GM21825 (cell line): ENCODE data around the gene POLR2C.

Source experiments
- ATAC-seq: cut with Tn5 transposase; IDR thresholded peaks from one replicate; pipeline ENCODE4 v1.9.1; 2021; ENCODE audit warnings: mild to moderate bottlenecking, moderate library complexity; ENCODE audit not compliant: unreplicated experiment

POLR2C gene

DNA sequence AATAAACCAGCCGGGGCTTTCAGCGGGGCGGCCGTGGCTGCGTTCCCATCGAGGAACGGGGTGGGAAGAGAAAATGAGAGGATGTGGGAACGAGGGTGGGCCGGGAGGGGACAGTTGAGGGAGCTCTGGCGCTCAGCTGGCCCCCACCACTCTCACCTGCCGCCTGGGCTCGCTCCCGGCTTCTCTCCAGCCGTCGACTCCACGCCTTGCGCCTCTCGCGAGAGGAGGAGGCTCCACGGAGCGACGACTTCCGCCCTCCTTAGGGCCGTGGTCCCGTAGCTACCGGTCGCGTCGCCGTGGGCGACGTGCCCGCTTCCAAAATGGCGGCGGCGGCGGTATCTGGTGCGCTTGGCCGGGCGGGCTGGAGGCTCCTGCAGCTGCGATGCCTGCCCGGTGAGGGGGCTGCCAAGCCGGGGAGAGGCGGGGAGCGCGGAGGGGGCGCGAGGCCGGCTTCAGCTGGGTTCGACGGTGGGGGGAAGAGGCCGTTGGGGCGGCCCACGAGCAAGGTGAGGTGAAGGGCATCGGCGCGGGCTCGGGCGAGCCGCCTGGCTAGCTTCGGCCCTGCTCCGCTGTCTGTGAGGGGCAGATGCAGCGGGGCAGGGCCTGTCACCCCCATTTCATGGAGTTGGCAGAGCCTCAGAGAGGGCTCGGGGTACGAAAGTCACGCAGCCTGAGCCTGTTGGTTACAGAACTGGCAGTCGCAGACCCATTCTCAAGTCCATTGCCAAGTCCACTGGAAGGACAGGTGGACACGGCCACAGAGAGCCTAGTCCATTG is 15.1 kb upstream of the POLR2C start, which contains the start of the genes CIAPIN1 and COQ9:
Gene CIAPIN1, minus strand, starts transcription at position 200 of the 777 bp plus-strand sequence. CDS start 6,457 bp downstream, outside the sequence.
Gene COQ9, plus strand, starts transcription at position 294 of the 777 bp plus-strand sequence. Its CDS starts 27 bp downstream, at position 321.
- peak; percentile 98 for ATAC-seq

- ATAC-seq, result no peak
Observed at GRCh38 chr16:57452021-57452420, 10.5 kb upstream of the POLR2C start.

GRCh38 chr16:57462978-57463362 is 491 bp downstream of the POLR2C start:
- no peak for ATAC-seq

GRCh38 chr16:57464523-57464922 is 2.0 kb downstream of the POLR2C start:
- no peak for ATAC-seq

GRCh38 chr16:57468346-57468745 is 5.9 kb downstream of the POLR2C start:
- no peak for ATAC-seq

DNA sequence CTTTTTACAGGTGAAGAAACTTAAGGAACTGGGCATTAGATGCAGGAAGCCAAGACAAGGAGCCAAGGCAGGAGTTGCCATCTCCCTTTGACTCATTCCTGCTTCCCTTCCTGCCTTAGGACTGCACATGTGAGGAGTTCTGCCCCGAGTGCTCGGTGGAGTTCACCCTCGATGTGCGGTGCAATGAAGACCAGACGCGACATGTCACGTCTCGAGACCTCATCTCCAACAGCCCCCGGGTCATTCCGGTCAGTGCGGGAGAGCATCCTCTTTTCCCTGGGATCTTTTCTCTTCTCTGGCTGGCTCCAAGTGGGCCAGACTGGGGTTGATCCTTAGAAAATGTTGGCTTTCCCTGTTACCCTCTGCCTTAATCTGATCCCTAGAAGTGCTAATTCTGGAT is 6.6 kb downstream of the POLR2C start:
- no peak for ATAC-seq

DNA sequence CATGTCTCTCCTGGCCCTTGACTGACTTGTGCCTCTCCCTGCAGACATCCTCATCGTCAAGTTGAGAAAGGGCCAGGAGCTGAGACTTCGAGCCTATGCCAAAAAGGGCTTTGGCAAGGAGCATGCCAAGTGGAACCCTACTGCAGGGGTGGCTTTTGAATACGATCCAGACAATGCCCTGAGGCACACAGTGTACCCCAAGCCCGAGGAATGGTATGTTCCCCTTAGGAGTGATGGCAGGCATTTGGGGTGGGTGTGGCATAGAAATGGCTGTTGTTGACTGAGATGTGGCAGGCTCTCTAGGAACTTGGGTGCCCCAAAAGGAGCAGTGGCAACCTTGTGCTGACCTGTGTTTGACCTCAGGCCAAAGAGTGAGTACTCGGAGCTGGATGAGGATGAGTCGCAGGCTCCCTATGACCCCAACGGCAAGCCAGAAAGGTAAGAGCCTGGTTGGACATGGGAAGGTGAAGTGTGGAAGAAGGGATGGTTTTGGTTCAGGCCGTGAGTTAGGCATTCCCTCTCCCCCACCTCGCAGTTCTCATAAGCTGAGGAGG is 7.5 kb downstream of the POLR2C start:
- ATAC-seq, result no peak

- ATAC-seq, result no peak
Observed at GRCh38 chr16:57470711-57471110, 8.2 kb downstream of the POLR2C start.

- ATAC-seq, result no peak
Observed at GRCh38 chr16:57471209-57471608, 8.7 kb downstream of the POLR2C start.

DNA sequence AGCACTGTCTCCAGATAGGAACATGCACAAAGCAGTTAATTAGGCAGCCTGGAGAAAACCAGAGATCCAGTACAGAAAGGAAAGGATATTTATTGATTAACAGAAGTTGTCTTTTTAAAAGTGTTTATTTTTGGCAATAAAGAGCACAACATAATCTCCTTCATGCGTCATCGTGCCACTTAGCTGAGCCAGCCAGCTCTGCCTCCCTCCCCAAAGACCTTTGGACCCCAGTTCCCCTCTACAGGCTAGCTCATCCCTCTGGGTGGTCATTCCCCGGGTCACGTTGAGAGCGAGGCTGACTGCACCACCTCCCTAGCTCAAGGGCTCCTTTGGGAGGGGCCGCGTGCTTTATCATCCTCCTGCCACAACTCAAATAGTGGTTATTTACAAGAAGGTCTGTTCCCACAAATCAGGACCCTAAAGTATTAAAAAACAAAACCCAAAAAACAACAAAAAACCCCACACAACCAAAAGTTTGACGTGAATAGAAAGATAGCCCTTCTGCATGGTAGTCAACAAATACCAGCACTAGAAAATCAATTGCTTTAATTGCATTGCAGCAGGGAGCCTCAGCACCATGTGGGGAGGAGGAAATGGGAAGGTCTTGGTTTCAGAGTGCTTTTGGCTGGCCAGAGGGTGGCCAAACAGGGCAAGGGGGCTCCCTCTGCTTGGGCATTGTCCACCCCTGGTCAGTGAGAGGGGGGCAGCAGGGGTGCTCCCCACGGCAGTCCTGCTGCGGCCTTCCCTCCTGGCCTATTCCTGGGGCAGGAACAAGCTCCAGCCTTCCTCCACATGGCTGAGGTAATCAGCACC is 9.6 kb downstream of the POLR2C start:
- ATAC-seq, result no peak

DNA sequence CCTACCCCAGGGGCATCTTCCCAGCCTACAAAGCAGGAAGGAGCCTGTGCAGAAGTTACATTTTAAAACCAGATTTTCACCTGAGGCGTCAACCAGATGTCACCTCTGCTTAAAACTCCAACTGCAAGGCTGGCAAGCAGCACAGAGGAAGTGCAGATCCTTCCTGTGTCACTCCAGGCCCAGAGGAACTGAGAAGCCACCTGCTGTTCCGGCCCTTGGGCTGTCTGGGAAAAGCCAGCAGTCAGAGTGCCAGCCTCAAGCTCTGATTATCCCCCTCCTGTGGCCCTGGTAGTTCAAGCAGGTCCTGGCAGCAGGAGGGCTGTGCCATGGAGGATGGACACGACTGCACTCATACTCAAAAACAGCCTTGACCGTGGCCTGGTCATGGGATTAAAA is 10.2 kb downstream of the POLR2C start:
- no peak for ATAC-seq

GRCh38 chr16:57473176-57473840 is 10.8 kb downstream of the POLR2C start:
- ATAC-seq, result no peak

DNA sequence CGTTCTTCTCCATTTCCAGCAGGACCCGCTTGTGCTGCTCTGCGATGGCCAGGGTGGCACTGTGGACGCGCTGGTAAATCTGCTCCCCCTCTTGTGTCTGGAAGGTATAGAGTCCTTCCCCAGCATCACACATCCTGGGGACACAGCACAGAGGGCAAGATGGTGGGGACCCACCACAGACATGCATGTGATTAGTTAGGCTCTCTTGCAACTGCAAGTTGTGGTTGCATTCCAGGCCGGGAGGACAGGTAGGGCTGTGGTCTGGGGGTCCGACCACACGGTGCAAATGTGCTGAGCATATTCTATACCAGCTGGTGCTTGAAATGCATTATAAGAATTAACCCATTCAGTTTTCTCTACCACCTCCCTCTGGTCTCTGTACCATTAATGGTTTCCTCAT is 11.4 kb downstream of the POLR2C start:
- ATAC-seq, result no peak

DNA sequence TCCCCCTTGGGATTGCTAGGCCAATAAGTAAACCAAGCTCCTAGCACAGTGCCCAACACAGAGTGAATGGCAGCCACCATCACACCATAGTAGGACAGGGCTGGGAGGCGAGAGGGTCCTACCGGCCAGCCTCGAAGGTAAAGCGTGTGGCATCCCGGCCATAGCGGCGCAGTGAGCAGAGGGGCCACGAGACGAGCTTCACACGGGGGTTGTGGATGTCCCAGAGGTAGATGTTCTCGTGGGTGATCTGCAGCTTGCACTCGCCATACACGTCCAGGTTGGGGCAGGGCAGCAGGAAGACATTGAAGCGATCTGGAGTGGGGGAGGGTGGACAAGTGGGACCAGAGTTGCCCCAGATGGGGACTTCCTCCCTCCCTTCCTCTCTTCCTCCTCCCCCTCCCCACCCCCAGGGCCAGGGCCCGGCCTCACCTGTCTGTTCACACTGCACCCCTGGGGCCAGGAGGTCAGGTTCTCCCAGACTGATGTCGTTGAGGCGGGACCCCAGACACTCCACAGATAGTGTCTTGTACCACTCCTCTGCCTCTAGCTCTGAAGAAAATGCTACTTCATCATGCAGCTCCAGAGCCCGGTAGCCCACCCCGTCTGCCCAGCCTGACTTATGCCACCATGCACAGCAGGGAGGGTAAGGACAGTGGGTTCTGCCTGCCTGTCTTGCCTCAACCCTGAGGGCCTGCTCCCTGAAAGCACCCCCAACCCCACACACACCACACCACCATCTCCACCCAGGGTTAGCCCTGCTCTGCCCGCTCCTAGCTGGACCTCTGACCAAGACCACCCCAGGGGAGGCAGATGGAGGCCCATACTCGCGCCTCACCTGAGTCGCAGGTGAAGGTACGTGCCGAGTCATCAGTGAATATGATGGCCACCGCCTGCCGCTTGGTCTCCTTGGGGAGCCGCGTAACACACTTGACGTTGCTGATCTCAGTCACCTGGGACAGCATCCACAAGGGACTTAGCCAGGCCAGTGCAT is 12.5 kb downstream of the POLR2C start:
- ATAC-seq, result no peak

- peak; percentile 94 for ATAC-seq
Observed at GRCh38 chr16:57475711-57476339, 13.3 kb downstream of the POLR2C start.

- ATAC-seq, result no peak
Observed at GRCh38 chr16:57476546-57477410, 14.3 kb downstream of the POLR2C start.

DNA sequence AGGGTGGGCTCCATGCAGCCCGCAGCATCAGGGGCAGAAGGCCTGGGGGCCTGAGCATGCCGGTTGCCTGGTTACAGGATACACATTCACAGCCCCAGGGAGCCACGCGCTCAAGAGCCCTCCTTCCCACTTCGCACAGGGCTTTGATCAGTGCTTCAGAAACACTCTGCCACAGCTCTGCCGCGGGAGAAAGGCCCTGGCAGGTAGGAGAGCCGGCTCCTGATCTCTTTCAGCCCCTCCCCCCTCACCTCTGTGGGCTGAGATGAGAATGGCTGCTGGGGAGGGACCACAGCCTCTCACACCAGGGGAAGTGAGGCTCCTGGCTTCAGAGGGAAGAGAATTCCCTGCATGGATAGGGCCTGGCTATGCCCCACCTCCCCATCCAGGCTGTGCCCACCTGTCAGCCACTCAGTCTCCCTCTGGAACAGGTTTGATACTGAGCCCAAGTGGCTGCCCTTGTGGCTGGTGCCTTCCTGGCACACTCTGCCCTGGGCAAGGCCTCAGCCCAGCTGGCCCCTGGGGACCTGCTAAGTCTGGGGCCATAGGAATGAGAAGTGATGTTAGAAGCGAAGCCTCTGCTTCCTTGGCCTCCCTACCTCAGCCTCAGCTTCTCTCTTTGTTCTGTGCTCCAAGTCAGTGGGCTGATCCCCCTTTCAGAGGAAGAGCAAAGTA is 15.2 kb downstream of the POLR2C start:
- no peak for ATAC-seq
